Keratinocyte (primary cell): ENCODE results near the gene KLK1. TPM values are rescaled to one million over a fixed set of nuclear protein-coding genes. Genes with fewer than 3 reads are reported as not detected.

Experiments used
- DNase-seq: peaks from one replicate; pipeline ENCODE4 v3.0.0-alpha.2; 2011; ENCODE audit warnings: low read depth, missing footprints, low spot score
- FAIRE-seq: peaks from 2 replicates; lab custom pipeline; 2011; peaks lifted over from hg19 to GRCh38; lab: Jason Lieb, UNC
- H2AFZ ChIP-seq: 2 replicates; pipeline ENCODE4 v1.6.0; 2012; ENCODE audit warnings: low read length, control low read depth, inconsistent platforms; ENCODE audit not compliant: control insufficient read depth
- H3K27ac ChIP-seq: 2 replicates; pipeline ENCODE4 v1.5.1; 2011; ENCODE audit warnings: low read length; ENCODE audit not compliant: control insufficient read depth, insufficient read depth
- H3K27me3 ChIP-seq: 3 replicates; pipeline ENCODE4 v1.6.0; 2011; ENCODE audit warnings: low read length; ENCODE audit not compliant: control insufficient read depth, insufficient read depth; ENCODE audit errors: extremely low read depth
- H3K36me3 ChIP-seq, 2 experiments: 2 replicates in 1 of 2; 3 replicates in 1 of 2; pipeline ENCODE4 v1.5.1; 2011; ENCODE audit warnings: low read length in 2 of 2, mild to moderate bottlenecking in 1 of 2; ENCODE audit not compliant: control insufficient read depth in 2 of 2, insufficient read depth in 2 of 2; ENCODE audit errors: extremely low read depth in 1 of 2
- H3K4me1 ChIP-seq: 3 replicates; pipeline ENCODE4 v1.5.1; 2011; ENCODE audit warnings: low read length; ENCODE audit not compliant: control insufficient read depth, insufficient read depth; ENCODE audit errors: extremely low read depth
- H3K4me2 ChIP-seq: 3 replicates; pipeline ENCODE4 v1.6.0; 2011; ENCODE audit warnings: low read depth, low read length; ENCODE audit not compliant: control insufficient read depth, insufficient read depth; ENCODE audit errors: extremely low read depth
- H3K4me3 ChIP-seq, 3 experiments: fragments of 200-600 bp in 1 of 3; sonication (generic) in 1 of 3; 2 replicates in 2 of 3; 3 replicates in 1 of 3; pipeline ENCODE4 v1.5.1; 2011 to 2016; ENCODE audit warnings: low read length in 3 of 3, mild to moderate bottlenecking in 3 of 3, control low read depth in 2 of 3, inconsistent platforms in 1 of 3, low read depth in 1 of 3, mixed read lengths in 1 of 3, mixed run types in 1 of 3, moderate library complexity in 1 of 3; ENCODE audit not compliant: control insufficient read depth in 2 of 3, insufficient read depth in 2 of 3; ENCODE audit errors: extremely low read depth in 1 of 3
- H3K79me2 ChIP-seq: 2 replicates; pipeline ENCODE4 v1.6.0; 2012; ENCODE audit warnings: low read length; ENCODE audit not compliant: control insufficient read depth, insufficient read depth
- H3K9ac ChIP-seq: 3 replicates; pipeline ENCODE4 v1.6.0; 2011; ENCODE audit warnings: low read length; ENCODE audit not compliant: control insufficient read depth, insufficient read depth; ENCODE audit errors: extremely low read depth
- H3K9me1 ChIP-seq: 3 replicates; pipeline ENCODE4 v1.6.0; 2011; ENCODE audit warnings: low read length; ENCODE audit not compliant: control insufficient read depth, insufficient read depth; ENCODE audit errors: extremely low read depth
- H3K9me3 ChIP-seq: 2 replicates; pipeline ENCODE4 v1.5.1; 2012; ENCODE audit warnings: low read depth, low read length; ENCODE audit not compliant: control insufficient read depth
- H4K20me1 ChIP-seq: 3 replicates; pipeline ENCODE4 v1.6.0; 2011; ENCODE audit warnings: low read length; ENCODE audit not compliant: control insufficient read depth, insufficient read depth; ENCODE audit errors: extremely low read depth
- CTCF ChIP-seq, 3 experiments: IDR thresholded peaks in 1 of 3; conservative IDR thresholded peaks in 1 of 3; optimal IDR thresholded peaks in 1 of 3; 2 replicates in 2 of 3; 3 replicates in 1 of 3; pipeline versions ENCODE3 to v1.5.1; 2011; ENCODE audit warnings: low read length in 3 of 3, mild to moderate bottlenecking in 3 of 3, moderate library complexity in 2 of 3, control low read depth in 1 of 3, inconsistent platforms in 1 of 3; ENCODE audit not compliant: insufficient read depth in 2 of 3; ENCODE audit errors: extremely low read depth in 1 of 3
- EZH2 ChIP-seq: IDR thresholded peaks from one replicate; pipeline ENCODE4 v1.6.1; 2012; ENCODE audit warnings: inconsistent platforms, mild to moderate bottlenecking, low read length, moderate library complexity
- dilution Hi-C: fragments of 300-500 bp; cut with MboI; formaldehyde crosslinking; loops from one replicate; pipeline ENCODE4 v1.7.0; 2020; ENCODE audit warnings: low sequenced_read_pairs; ENCODE audit not compliant: extremely low pct_ligation_motif_present
- polyA plus RNA-seq, 5 experiments: library from polyadenylated mRNA; depleted of rRNA in 3 of 5; stranded (reverse) in 3 of 5; stranded (forward) in 1 of 5; unstranded in 1 of 5; fragments of >200 nt; gene quantifications; 1 replicate in 1 of 5; 2 replicates in 3 of 5; 3 replicates in 1 of 5; pipeline versions ENCODE4 v1.2.1 to v1.2.3, GENCODE V29; 2011 to 2012; ENCODE audit warnings: missing spikeins in 2 of 5, low read depth in 1 of 5, low replicate concordance in 1 of 5

Gene KLK1
- polyA plus RNA-seq, 1 donor (not counting 4 experiments of a cell fraction or from before 2014, with no cell fraction given): 0.31 TPM

- H3K27ac ChIP-seq: no peak overlapping the region
- no peak overlapping the region for H2AFZ ChIP-seq
- FAIRE-seq (no peak), DNase-seq (no peak)
- no peaks in the 10 kb centered on the region for H4K20me1 ChIP-seq
- no peaks in the 10 kb centered on the region for H3K9me3 ChIP-seq
- no peak overlapping the region for H3K4me3 ChIP-seq
- H3K36me3 ChIP-seq: no peaks in the 10 kb centered on the region
- TF ChIP-seq EZH2 (no peak), CTCF (optimal IDR thresholded peaks at IDR 0.05 in 1 of 3, IDR thresholded peaks at IDR 0.05 in 1 of 3, conservative IDR thresholded peaks at IDR 0.05 in 1 of 3; ENCODE audit: extremely low read depth in 1 of 3, insufficient read depth in 2 of 3, low read length in 3 of 3) (no peak)
- no peaks in the 10 kb centered on the region for H3K27me3 ChIP-seq
- no peak overlapping the region for H3K9ac ChIP-seq
- no peaks in the 10 kb centered on the region for H3K9me1 ChIP-seq
- H3K79me2 ChIP-seq: no peaks in the 10 kb centered on the region
- H3K4me1 ChIP-seq: peaks cover 6% of the 10 kb centered on the region
- no peak overlapping the region for H3K4me2 ChIP-seq
- dilution Hi-C loops: no loop called here
Measured at GRCh38 chr19:50830266-50831025, 6.9 kb upstream of the KLK1 start.

- no peaks in the 10 kb centered on the region for H3K79me2 ChIP-seq
- dilution Hi-C loops: no loop called here
- no peak overlapping the region for H2AFZ ChIP-seq
- FAIRE-seq (no peak), DNase-seq (no peak)
- no peak overlapping the region for H3K4me2 ChIP-seq
- H3K9ac ChIP-seq: no peak overlapping the region
- TF ChIP-seq CTCF (optimal IDR thresholded peaks at IDR 0.05 in 1 of 3, IDR thresholded peaks at IDR 0.05 in 1 of 3, conservative IDR thresholded peaks at IDR 0.05 in 1 of 3; ENCODE audit: extremely low read depth in 1 of 3, insufficient read depth in 2 of 3, low read length in 3 of 3) (no peak), EZH2 (no peak)
- H4K20me1 ChIP-seq: no peaks in the 10 kb centered on the region
- no peak overlapping the region for H3K27ac ChIP-seq
- H3K9me3 ChIP-seq: no peaks in the 10 kb centered on the region
- no peaks in the 10 kb centered on the region for H3K27me3 ChIP-seq
- no peaks in the 10 kb centered on the region for H3K4me1 ChIP-seq
- H3K36me3 ChIP-seq: no peaks in the 10 kb centered on the region
- no peaks in the 10 kb centered on the region for H3K9me1 ChIP-seq
- H3K4me3 ChIP-seq: no peak overlapping the region
Measured at GRCh38 chr19:50829801-50830200, 6.2 kb upstream of the KLK1 start.
